Measurements from ENCODE around the gene PPP1R12C.

The PPP1R12C gene

DNA sequence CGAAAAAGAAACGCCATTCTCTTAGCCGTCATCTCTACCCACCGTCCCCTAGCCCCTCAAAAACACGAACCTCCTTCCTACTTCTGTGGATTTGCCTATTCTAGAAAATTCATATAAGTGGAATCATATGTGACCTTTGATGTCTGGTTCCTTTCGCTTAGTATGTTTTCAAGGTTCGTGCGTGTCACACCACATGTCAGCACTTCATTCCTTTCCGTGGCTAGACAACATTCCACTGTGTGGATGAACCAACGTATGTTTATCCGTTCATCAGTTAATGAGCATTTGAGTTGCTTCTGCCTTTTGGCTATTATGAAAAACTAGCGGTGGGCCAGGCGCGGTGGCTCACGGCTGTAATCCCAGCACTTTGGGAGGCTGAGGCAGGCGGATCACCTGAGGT, 14.0 kb upstream of the PPP1R12C start:
- Histone ChIP-seq H2AFZ (ENCODE audit: low read length) (no peak overlapping the region), H3F3A (ENCODE audit: insufficient read depth, low read length) (no peaks in the 10 kb centered on the region), H3K27ac (ENCODE audit: low read depth, low read length, poor library complexity, severe bottlenecking) (no peak overlapping the region), H3K27me3 (ENCODE audit: insufficient read depth, low read length) (peaks cover 6% of the 10 kb centered on the region), H3K4me2 (ENCODE audit: low read length) (no peak overlapping the region), H3K4me3 (ENCODE audit: low read depth, low read length, poor library complexity, severe bottlenecking) (no peak overlapping the region), H3K4me1 (ENCODE audit: insufficient read depth, low read length, severe bottlenecking) (peaks cover 4% of the 10 kb centered on the region), H3K9me2 (ENCODE audit: low read depth, low read length) (no peaks in the 10 kb centered on the region), H4K20me1 (ENCODE audit: insufficient read depth, low read length) (no peaks in the 10 kb centered on the region), H3K9me3 (ENCODE audit: low read length) (no peaks in the 10 kb centered on the region), H3K36me3 (ENCODE audit: insufficient read depth, low read length) (no peaks in the 10 kb centered on the region), H3K79me2 (ENCODE audit: insufficient read depth, low read length) (no peaks in the 10 kb centered on the region), H3K9ac (ENCODE audit: low read length) (no peak overlapping the region)
- TF ChIP-seq, protein P1, sequence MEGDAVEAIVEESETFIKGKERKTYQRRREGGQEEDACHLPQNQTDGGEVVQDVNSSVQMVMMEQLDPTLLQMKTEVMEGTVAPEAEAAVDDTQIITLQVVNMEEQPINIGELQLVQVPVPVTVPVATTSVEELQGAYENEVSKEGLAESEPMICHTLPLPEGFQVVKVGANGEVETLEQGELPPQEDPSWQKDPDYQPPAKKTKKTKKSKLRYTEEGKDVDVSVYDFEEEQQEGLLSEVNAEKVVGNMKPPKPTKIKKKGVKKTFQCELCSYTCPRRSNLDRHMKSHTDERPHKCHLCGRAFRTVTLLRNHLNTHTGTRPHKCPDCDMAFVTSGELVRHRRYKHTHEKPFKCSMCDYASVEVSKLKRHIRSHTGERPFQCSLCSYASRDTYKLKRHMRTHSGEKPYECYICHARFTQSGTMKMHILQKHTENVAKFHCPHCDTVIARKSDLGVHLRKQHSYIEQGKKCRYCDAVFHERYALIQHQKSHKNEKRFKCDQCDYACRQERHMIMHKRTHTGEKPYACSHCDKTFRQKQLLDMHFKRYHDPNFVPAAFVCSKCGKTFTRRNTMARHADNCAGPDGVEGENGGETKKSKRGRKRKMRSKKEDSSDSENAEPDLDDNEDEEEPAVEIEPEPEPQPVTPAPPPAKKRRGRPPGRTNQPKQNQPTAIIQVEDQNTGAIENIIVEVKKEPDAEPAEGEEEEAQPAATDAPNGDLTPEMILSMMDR (IDR thresholded peaks at IDR 0.05; ENCODE audit: low read length), result no peak
- no peak for TF ChIP-seq EZH2 (IDR thresholded peaks at IDR 0.05; ENCODE audit: borderline replicate concordance, low read length)

GRCh38 chr19:55119053-55119452, 1.6 kb upstream of the PPP1R12C start:
- H3K4me2 ChIP-seq (ENCODE audit: low read length), result no peak overlapping the region
- H3K9ac ChIP-seq (ENCODE audit: low read length), result no peak overlapping the region
- H3K4me1 ChIP-seq (ENCODE audit: insufficient read depth, low read length, severe bottlenecking), result peaks cover 40% of the 10 kb centered on the region
- H3K9me2 ChIP-seq (ENCODE audit: low read depth, low read length), result no peaks in the 10 kb centered on the region
- no peaks in the 10 kb centered on the region for H3K9me3 ChIP-seq (ENCODE audit: low read length)
- no peak overlapping the region for H3K27ac ChIP-seq (ENCODE audit: low read depth, low read length, poor library complexity, severe bottlenecking)
- no peaks in the 10 kb centered on the region for H4K20me1 ChIP-seq (ENCODE audit: insufficient read depth, low read length)
- no peak for TF ChIP-seq EZH2 (IDR thresholded peaks at IDR 0.05; ENCODE audit: borderline replicate concordance, low read length)
- TF ChIP-seq, protein P1 (IDR thresholded peaks at IDR 0.05; ENCODE audit: low read length), result no peak
- no peaks in the 10 kb centered on the region for H3K27me3 ChIP-seq (ENCODE audit: insufficient read depth, low read length)
- no peak overlapping the region for H2AFZ ChIP-seq (ENCODE audit: low read length)
- H3K36me3 ChIP-seq (ENCODE audit: insufficient read depth, low read length), result no peaks in the 10 kb centered on the region; the same call in 1 of the 2 replicates
- H3F3A ChIP-seq (ENCODE audit: insufficient read depth, low read length), result no peaks in the 10 kb centered on the region
- no peaks in the 10 kb centered on the region for H3K79me2 ChIP-seq (ENCODE audit: insufficient read depth, low read length)
- H3K4me3 ChIP-seq (ENCODE audit: low read depth, low read length, poor library complexity, severe bottlenecking), result no peak overlapping the region

- Histone ChIP-seq H3K9me2 (ENCODE audit: low read depth, low read length) (no peaks in the 10 kb centered on the region), H4K20me1 (ENCODE audit: insufficient read depth, low read length) (no peaks in the 10 kb centered on the region), H3K27me3 (ENCODE audit: insufficient read depth, low read length) (no peaks in the 10 kb centered on the region), H2AFZ (ENCODE audit: low read length) (no peak overlapping the region), H3K79me2 (ENCODE audit: insufficient read depth, low read length) (no peaks in the 10 kb centered on the region), H3K4me3 (ENCODE audit: low read depth, low read length, poor library complexity, severe bottlenecking) (peak overlapping the region; percentile 70), H3K27ac (ENCODE audit: low read depth, low read length, poor library complexity, severe bottlenecking) (no peak overlapping the region), H3F3A (ENCODE audit: insufficient read depth, low read length) (no peaks in the 10 kb centered on the region), H3K9me3 (ENCODE audit: low read length) (no peaks in the 10 kb centered on the region), H3K36me3 (ENCODE audit: insufficient read depth, low read length) (no peaks in the 10 kb centered on the region; the same call in 1 of the 2 replicates), H3K4me1 (ENCODE audit: insufficient read depth, low read length, severe bottlenecking) (peaks cover 45% of the 10 kb centered on the region), H3K9ac (ENCODE audit: low read length) (peak overlapping the region; percentile 68), H3K4me2 (ENCODE audit: low read length) (peak overlapping the region; percentile 68)
- TF ChIP-seq, protein P1 (IDR thresholded peaks at IDR 0.05; ENCODE audit: low read length), result no peak
- TF ChIP-seq EZH2 (IDR thresholded peaks at IDR 0.05; ENCODE audit: borderline replicate concordance, low read length), result no peak
Measured at GRCh38 chr19:55118401-55118991, 1.1 kb upstream of the PPP1R12C start.

Measured in OCI-LY1 (cell line).